ENCODE results near the gene DOK4. TPM values are rescaled to one million over a fixed set of nuclear protein-coding genes. Genes with fewer than 3 reads are reported as not detected.

Gene DOK4
- total and polyA plus RNA-seq, 11 donors = 5.9 to 14.8 (median 7.7) TPM

DNA sequence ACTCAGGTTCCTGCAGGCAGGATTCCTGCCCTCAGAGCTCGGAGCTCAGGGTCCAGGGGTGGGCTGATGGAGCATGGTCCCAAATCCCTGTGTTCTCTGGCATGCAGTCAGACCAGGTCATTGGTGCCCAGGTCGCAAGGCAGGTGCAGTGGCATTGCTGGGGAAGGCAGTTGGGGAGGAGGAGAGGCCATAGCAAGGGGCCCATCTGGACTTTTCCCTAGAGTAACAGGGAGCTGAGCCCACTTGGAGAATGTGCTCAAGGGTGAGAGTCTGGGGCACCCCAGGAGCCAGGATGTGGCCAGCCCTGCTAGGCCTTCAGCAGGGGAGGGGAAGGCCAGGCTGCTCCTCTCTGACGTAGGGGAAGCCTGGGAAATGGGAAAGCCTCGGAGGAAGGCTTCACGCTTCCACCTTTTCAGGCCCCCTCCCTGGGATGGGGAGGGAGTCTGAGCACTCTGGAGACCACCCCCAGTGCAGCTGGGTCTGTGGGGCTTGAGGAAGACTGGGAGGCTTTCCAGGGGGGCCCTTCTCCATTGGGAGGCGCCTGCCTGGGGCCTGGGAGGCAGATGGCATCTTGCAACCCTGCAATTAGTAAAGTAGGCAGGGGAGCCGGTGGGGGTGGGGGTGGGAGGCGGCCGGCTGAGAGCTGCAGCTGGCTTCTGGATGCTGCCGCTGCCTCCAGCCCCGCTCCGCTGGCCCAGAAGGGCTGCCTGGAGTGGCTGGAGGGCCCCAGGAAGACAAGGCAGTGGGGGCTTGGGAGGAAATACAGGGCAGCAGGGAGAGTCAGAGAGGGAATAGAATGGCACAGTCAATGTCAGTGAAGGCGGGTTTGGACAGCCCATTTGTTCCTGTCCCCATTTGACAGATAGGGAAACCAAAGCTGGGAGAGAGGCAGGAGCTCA, 21.1 kb upstream of the DOK4 start:
- DNase-seq (peak in 1 of 5 donors; percentile 42), ATAC-seq (peak in 1 of 4 donors; percentile 69)
- H3K27me3 ChIP-seq = no peaks in the 10 kb centered on the region
- no peak overlapping the region for H3K4me3 ChIP-seq
- intact Hi-C loops (cut with DNase I) = no loop called here
- peaks cover 0 to 22% (median 0%) of the 10 kb centered on the region in 12 donors for H3K4me1 ChIP-seq
- H3K36me3 ChIP-seq = peaks cover 0 to 8% (median 2%) of the 10 kb centered on the region in 9 donors
- TF ChIP-seq, protein P1, sequence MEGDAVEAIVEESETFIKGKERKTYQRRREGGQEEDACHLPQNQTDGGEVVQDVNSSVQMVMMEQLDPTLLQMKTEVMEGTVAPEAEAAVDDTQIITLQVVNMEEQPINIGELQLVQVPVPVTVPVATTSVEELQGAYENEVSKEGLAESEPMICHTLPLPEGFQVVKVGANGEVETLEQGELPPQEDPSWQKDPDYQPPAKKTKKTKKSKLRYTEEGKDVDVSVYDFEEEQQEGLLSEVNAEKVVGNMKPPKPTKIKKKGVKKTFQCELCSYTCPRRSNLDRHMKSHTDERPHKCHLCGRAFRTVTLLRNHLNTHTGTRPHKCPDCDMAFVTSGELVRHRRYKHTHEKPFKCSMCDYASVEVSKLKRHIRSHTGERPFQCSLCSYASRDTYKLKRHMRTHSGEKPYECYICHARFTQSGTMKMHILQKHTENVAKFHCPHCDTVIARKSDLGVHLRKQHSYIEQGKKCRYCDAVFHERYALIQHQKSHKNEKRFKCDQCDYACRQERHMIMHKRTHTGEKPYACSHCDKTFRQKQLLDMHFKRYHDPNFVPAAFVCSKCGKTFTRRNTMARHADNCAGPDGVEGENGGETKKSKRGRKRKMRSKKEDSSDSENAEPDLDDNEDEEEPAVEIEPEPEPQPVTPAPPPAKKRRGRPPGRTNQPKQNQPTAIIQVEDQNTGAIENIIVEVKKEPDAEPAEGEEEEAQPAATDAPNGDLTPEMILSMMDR (IDR thresholded peaks at IDR 0.05) = no peak
- no peak for TF ChIP-seq POLR2A (IDR thresholded peaks at IDR 0.05)
- H3K27ac ChIP-seq = no peak overlapping the region
- 60 to 67% (median 65%) methylated on average over 12 to 13 of the region's 13 CpGs for WGBS, 4 donors
- no peaks in the 10 kb centered on the region for H3K9me3 ChIP-seq

DNA sequence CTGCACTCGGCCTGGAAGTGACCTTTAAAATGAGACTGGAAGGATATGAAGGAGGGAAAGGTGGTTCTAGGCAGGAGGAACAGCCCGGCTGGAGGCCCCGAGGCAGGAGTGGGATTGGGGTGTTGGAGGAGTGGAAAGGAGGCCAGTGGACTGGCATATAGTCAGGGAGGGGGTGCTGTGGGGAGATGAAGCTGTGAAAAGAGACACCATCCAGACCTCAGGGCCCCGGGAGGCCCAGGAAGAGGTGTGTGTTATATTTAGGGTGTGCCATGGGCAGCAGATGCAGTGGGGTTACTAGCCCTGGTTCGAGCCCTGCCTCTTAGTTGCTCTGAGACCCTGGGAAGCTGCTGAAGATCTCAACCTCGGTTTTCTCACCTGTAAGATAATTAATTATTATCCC, 18.9 kb upstream of the DOK4 start:
- no peak for ATAC-seq
- no peaks in the 10 kb centered on the region for H3K27me3 ChIP-seq
- H3K27ac ChIP-seq = no peak overlapping the region
- no peaks in the 10 kb centered on the region for H3K36me3 ChIP-seq
- intact Hi-C loops (cut with DNase I) = no loop called here
- 82 to 85% (median 83%) methylated on average over 6 of the region's 6 CpGs for WGBS, 4 donors
- no peak overlapping the region for H3K4me3 ChIP-seq
- H3K4me1 ChIP-seq = peaks cover 0 to 16% (median 0%) of the 10 kb centered on the region in 12 donors
- DNase-seq = peak in 2 of 5 donors; percentile 11 to 17
- TF ChIP-seq, protein P1 (IDR thresholded peaks at IDR 0.05) = no peak
- no peak for TF ChIP-seq POLR2A (IDR thresholded peaks at IDR 0.05)
- H3K9me3 ChIP-seq = no peaks in the 10 kb centered on the region

DNA sequence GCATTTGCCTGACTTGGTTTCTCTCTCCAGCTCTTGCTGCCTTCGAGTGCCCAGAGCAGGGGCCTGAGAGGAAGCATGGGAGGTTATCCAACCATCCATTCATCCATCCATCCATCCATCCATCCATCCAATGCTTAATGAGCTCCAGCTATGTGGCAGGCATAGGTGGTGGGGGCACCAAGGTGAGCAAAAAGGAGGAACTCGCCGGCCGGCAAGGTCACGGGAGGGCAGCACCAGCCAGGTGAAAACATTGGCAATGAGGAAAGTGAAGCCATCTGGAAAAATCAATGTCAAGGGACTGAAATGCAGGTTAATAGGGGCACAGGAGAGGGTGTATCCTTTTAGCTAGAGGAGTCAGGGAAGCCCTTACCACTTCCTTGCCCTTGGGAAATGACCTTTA, 18.2 kb upstream of the DOK4 start:
- intact Hi-C loops (cut with DNase I) = no loop called here
- Histone ChIP-seq H3K4me1 (peaks cover 0 to 9% (median 0%) of the 10 kb centered on the region in 12 donors), H3K36me3 (no peaks in the 10 kb centered on the region), H3K4me3 (no peak overlapping the region), H3K9me3 (no peaks in the 10 kb centered on the region), H3K27ac (no peak overlapping the region), H3K27me3 (no peaks in the 10 kb centered on the region)
- 80 to 90% (median 86%) methylated on average over 5 of the region's 5 CpGs for WGBS, 4 donors
- no peak for ATAC-seq
- no peak for DNase-seq
- no peak for TF ChIP-seq POLR2A (IDR thresholded peaks at IDR 0.05)
- TF ChIP-seq, protein P1 (IDR thresholded peaks at IDR 0.05) = no peak

DNA sequence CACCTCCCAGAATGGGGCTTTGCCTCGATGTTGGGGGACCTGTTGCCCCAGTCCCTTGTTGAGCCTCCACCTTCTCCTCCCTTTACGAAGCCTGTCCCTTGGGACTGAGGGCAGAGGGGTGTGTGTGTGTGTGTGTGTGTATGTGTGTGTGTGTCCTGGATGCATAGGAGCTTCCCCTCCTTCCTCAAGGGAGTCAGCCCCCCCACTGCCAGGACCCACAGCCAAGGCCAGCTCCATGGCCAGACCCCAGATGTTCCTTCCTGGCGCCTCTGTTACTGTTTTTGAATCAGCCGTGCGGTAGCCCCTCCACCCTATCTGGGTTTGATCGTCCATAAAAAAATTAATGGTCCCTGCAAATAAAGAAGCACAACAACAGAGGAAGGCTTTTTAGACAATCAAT, 17.7 kb upstream of the DOK4 start:
- ATAC-seq (no peak), DNase-seq (peak in 1 of 5 donors; percentile 28)
- intact Hi-C loops (cut with DNase I) = no loop called here
- no peak for TF ChIP-seq POLR2A (IDR thresholded peaks at IDR 0.05)
- TF ChIP-seq, protein P1 (IDR thresholded peaks at IDR 0.05) = no peak
- WGBS, 4 donors = 60 to 63% (median 63%) methylated on average over 5 to 6 of the region's 6 CpGs
- Histone ChIP-seq H3K27ac (no peak overlapping the region), H3K36me3 (no peaks in the 10 kb centered on the region), H3K27me3 (no peaks in the 10 kb centered on the region), H3K4me3 (no peak overlapping the region), H3K9me3 (no peaks in the 10 kb centered on the region), H3K4me1 (peaks cover 0 to 6% (median 0%) of the 10 kb centered on the region in 12 donors)

Data from heart left ventricle (tissue), 16 donors.